DOHH2 (cell line): ENCODE measurements around the gene TXNDC5.

Source experiments
- CTCF ChIP-seq: fragments of 200-600 bp; sonication (generic); IDR thresholded peaks from one replicate; pipeline ENCODE4 v1.5.1; 2014; ENCODE audit warnings: antibody characterized with exemption, mild to moderate bottlenecking, low read depth, low read length; ENCODE audit not compliant: poor library complexity, severe bottlenecking
- EZH2phosphoT487 ChIP-seq: fragments of 200-600 bp; sonication (generic); IDR thresholded peaks from 2 replicates; pipeline ENCODE4 v1.6.1; 2017; ENCODE audit warnings: borderline replicate concordance, mild to moderate bottlenecking, antibody characterized with exemption, low read length, moderate library complexity, mixed read lengths

DNA sequence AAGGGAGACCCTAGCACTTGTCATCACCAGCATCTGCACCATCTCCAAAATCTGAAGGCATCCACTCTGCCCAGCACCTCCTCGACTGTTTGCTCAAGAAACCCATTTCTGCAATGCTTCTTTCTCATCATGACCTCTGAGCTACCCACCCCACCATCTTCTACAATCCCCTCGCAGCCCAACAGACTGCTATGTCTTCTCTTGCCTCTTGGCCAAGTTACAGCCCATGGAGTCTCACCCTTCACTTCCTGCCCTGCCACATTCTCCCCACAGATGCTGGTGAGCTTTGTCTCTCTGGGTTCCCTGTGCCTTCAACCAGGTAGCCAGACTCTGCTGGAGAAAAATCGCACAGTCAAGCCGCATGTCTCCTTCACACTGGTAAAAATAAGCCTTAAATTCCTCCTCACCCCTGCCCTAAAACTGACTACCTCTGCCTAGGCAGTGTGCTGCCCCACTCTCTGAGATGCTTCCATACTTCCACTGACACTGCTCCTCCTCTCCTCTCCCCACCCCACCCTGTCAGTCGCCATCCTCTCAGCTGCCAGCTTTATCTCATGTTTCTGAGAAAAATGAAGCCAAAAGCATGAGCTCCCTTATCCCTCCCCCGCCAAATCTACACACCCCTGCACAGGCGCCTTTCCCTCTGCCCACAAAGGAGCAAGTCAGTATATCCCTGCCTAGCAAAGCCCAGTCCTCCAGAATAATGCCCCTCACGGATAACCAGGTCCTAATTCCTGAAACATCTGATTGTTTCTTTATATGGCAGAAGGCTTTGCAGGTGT lies 2.3 kb upstream of the TXNDC5 start:
- TF ChIP-seq CTCF (no peak), EZH2phosphoT487 (no peak)
